ENCODE results near the gene IRF2.

- TF ChIP-seq OSR1 (CRISPR knock-in tag; IDR thresholded peaks at IDR 0.05) (no peak), PATZ1 (CRISPR knock-in tag; IDR thresholded peaks at IDR 0.05; ENCODE audit: borderline replicate concordance) (no peak)
Observed at GRCh38 chr4:184409911-184410692, 64.2 kb downstream of the IRF2 start.
